Chondrocyte (in vitro differentiated cells): ENCODE results near the gene LTC4S. TPM values are rescaled to one million over a fixed set of nuclear protein-coding genes. Genes with fewer than 3 reads are reported as not detected.

Source experiments
- DNase-seq: peaks from one replicate; pipeline ENCODE4 v3.0.0; 2021; ENCODE audit warnings: mixed read lengths, low spot score
- H3K27ac Mint-ChIP-seq: one replicate; pipeline ENCODE4 v1.8.0; 2021; ENCODE audit warnings: mild to moderate bottlenecking, moderate library complexity, mixed read lengths; ENCODE audit not compliant: unreplicated experiment
- H3K27me3 Mint-ChIP-seq: 2 replicates; pipeline ENCODE4 v1.8.0; 2021; ENCODE audit warnings: low read depth, mixed read lengths
- H3K36me3 Mint-ChIP-seq: 2 replicates; pipeline ENCODE4 v1.8.0; 2021; ENCODE audit warnings: low read depth, mixed read lengths
- H3K4me1 Mint-ChIP-seq: 2 replicates; pipeline ENCODE4 v1.8.0; 2021; ENCODE audit warnings: low read depth, mild to moderate bottlenecking, mixed read lengths
- H3K4me3 Mint-ChIP-seq: one replicate; pipeline ENCODE4 v1.8.0; 2021; ENCODE audit warnings: mild to moderate bottlenecking, moderate library complexity, mixed read lengths; ENCODE audit not compliant: unreplicated experiment
- H3K9me3 Mint-ChIP-seq: 2 replicates; pipeline ENCODE4 v1.8.0; 2021; ENCODE audit warnings: low read depth, mixed read lengths
- CTCF ChIP-seq: fragments of 200-600 bp; sonication (generic); IDR thresholded peaks from 2 replicates; pipeline ENCODE4 v1.5.0; 2021; ENCODE audit warnings: antibody characterized with exemption, mild to moderate bottlenecking, moderate library complexity
- total RNA-seq: library from RNA; stranded (reverse); gene quantifications from 3 replicates; pipeline ENCODE4 v1.2.1, GENCODE V29; 2021

The LTC4S gene
- total RNA-seq, 1 donor from 2014 or later = 1.2 TPM

GRCh38 chr5:179767496-179768100 is 26.2 kb upstream of the LTC4S start:
- peak overlapping the region; percentile 19 for H3K27ac Mint-ChIP-seq
- H3K27me3 Mint-ChIP-seq = no peaks in the 10 kb centered on the region
- no peak for TF ChIP-seq CTCF
- no peaks in the 10 kb centered on the region for H3K9me3 Mint-ChIP-seq
- H3K4me3 Mint-ChIP-seq = peak overlapping the region; percentile 51
- peaks cover 54% of the 10 kb centered on the region for H3K4me1 Mint-ChIP-seq
- H3K36me3 Mint-ChIP-seq = peaks cover 14% of the 10 kb centered on the region
- DNase-seq = peak; percentile 20

GRCh38 chr5:179768326-179769085 is 25.3 kb upstream of the LTC4S start:
- peak; percentile 35 for TF ChIP-seq CTCF
- H3K36me3 Mint-ChIP-seq = peaks cover 20% of the 10 kb centered on the region
- H3K27ac Mint-ChIP-seq = no peak overlapping the region
- no peak overlapping the region for H3K4me3 Mint-ChIP-seq
- peaks cover 45% of the 10 kb centered on the region for H3K4me1 Mint-ChIP-seq
- no peaks in the 10 kb centered on the region for H3K9me3 Mint-ChIP-seq
- no peaks in the 10 kb centered on the region for H3K27me3 Mint-ChIP-seq
- peak; percentile 39 for DNase-seq

GRCh38 chr5:179769271-179769670 is 24.5 kb upstream of the LTC4S start:
- Mint-ChIP-seq H3K4me1 (peaks cover 38% of the 10 kb centered on the region), H3K4me3 (no peak overlapping the region), H3K27ac (no peak overlapping the region), H3K9me3 (no peaks in the 10 kb centered on the region), H3K36me3 (peaks cover 25% of the 10 kb centered on the region), H3K27me3 (no peaks in the 10 kb centered on the region)
- DNase-seq = no peak
- no peak for TF ChIP-seq CTCF

GRCh38 chr5:179769796-179770195 is 24.0 kb upstream of the LTC4S start:
- no peak for DNase-seq
- Mint-ChIP-seq H3K9me3 (no peaks in the 10 kb centered on the region), H3K27ac (no peak overlapping the region), H3K36me3 (peaks cover 27% of the 10 kb centered on the region), H3K4me3 (no peak overlapping the region), H3K27me3 (no peaks in the 10 kb centered on the region), H3K4me1 (peaks cover 32% of the 10 kb centered on the region)
- no peak for TF ChIP-seq CTCF

- H3K27me3 Mint-ChIP-seq = no peaks in the 10 kb centered on the region
- no peak for TF ChIP-seq CTCF
- H3K27ac Mint-ChIP-seq = no peak overlapping the region
- no peak overlapping the region for H3K4me3 Mint-ChIP-seq
- H3K36me3 Mint-ChIP-seq = peaks cover 30% of the 10 kb centered on the region
- H3K4me1 Mint-ChIP-seq = peaks cover 16% of the 10 kb centered on the region
- DNase-seq = peak; percentile 8
- H3K9me3 Mint-ChIP-seq = no peaks in the 10 kb centered on the region
These were observed 22.4 kb upstream of the LTC4S start for GRCh38 chr5:179771311-179771895.
